Raji (cell line): Measurements from ENCODE around the gene JMJD7.

Experiments
- POLR2A ChIP-seq: IDR thresholded peaks from 2 replicates; pipeline ENCODE4 v1.6.1; 2011; ENCODE audit warnings: low read depth, low read length, control low read depth; ENCODE audit not compliant: insufficient read depth

The JMJD7 gene

GRCh38 chr15:41794081-41794480, 33.8 kb upstream of the JMJD7 start:
- TF ChIP-seq POLR2A = no peak

GRCh38 chr15:41795996-41796856, 31.7 kb upstream of the JMJD7 start:
- TF ChIP-seq POLR2A = no peak

GRCh38 chr15:41797201-41797944, 30.5 kb upstream of the JMJD7 start:
- no peak for TF ChIP-seq POLR2A

GRCh38 chr15:41798607-41799487, 29.0 kb upstream of the JMJD7 start:
- no peak for TF ChIP-seq POLR2A

- no peak for TF ChIP-seq POLR2A
Measured at GRCh38 chr15:41799488-41799805, 28.4 kb upstream of the JMJD7 start.

GRCh38 chr15:41801185-41801584, 26.7 kb upstream of the JMJD7 start:
- TF ChIP-seq POLR2A = no peak

GRCh38 chr15:41801850-41802455, 25.9 kb upstream of the JMJD7 start:
- TF ChIP-seq POLR2A = no peak

GRCh38 chr15:41804361-41804760, 23.5 kb upstream of the JMJD7 start:
- no peak for TF ChIP-seq POLR2A

- TF ChIP-seq POLR2A = no peak
Measured at GRCh38 chr15:41804916-41805666, 22.8 kb upstream of the JMJD7 start.

- TF ChIP-seq POLR2A = no peak
Measured at GRCh38 chr15:41805711-41806110, 22.2 kb upstream of the JMJD7 start.

GRCh38 chr15:41806291-41807181, 21.4 kb upstream of the JMJD7 start:
- no peak for TF ChIP-seq POLR2A

- TF ChIP-seq POLR2A = no peak
Measured at GRCh38 chr15:41809121-41809520, 18.8 kb upstream of the JMJD7 start.

- no peak for TF ChIP-seq POLR2A
Measured at GRCh38 chr15:41809526-41810220, 18.2 kb upstream of the JMJD7 start.
